HEK293T (cell line): ENCODE results near the gene CAMK2D.

Source experiments
- CTCF ChIA-PET: fragments of 350-600 bp; formaldehyde crosslinking; extraction: SDS; loops from one replicate; lab custom pipeline; 2021; ENCODE audit warnings: antibody characterized with exemption, inconsistent platforms; lab: Yijun Ruan, JAX
- POLR2A ChIA-PET: fragments of 350-600 bp; formaldehyde crosslinking; extraction: SDS; loops from one replicate; lab custom pipeline; 2020; ENCODE audit warnings: antibody characterized with exemption, inconsistent platforms; lab: Yijun Ruan, JAX
- DNase-seq: peaks from one replicate; pipeline ENCODE4 v3.0.0; 2012; ENCODE audit warnings: mixed read lengths; ENCODE audit errors: extremely low spot score
- ARNT ChIP-seq: fragments of 450-650 bp; IDR thresholded peaks from 2 replicates; pipeline ENCODE4 v1.6.1; 2017; ENCODE audit warnings: mild to moderate bottlenecking
- BHLHE40 ChIP-seq: fragments of 450-650 bp; IDR thresholded peaks from 2 replicates; pipeline ENCODE4 v1.6.1; 2016; ENCODE audit warnings: mild to moderate bottlenecking, moderate library complexity, borderline replicate concordance
- CTBP1 ChIP-seq: fragments of 450-650 bp; IDR thresholded peaks from 2 replicates; pipeline ENCODE4 v1.6.1; 2016; ENCODE audit warnings: borderline replicate concordance
- ELF4 ChIP-seq: fragments of 450-650 bp; IDR thresholded peaks from 2 replicates; pipeline ENCODE4 v1.6.1; 2017; ENCODE audit warnings: antibody characterized with exemption
- FOXA1 ChIP-seq: fragments of 450-650 bp; IDR thresholded peaks from 2 replicates; pipeline ENCODE4 v1.6.1; 2016; ENCODE audit warnings: mild to moderate bottlenecking
- FOXK2 ChIP-seq: fragments of 450-650 bp; IDR thresholded peaks from 2 replicates; pipeline ENCODE4 v1.6.1; 2016; ENCODE audit warnings: mild to moderate bottlenecking
- FOXM1 ChIP-seq: fragments of 450-650 bp; IDR thresholded peaks from 2 replicates; pipeline ENCODE4 v1.6.1; 2017; ENCODE audit warnings: mild to moderate bottlenecking, borderline replicate concordance
- HDGF ChIP-seq: fragments of 450-650 bp; IDR thresholded peaks from 2 replicates; pipeline ENCODE4 v1.6.1; 2017; ENCODE audit warnings: antibody characterized with exemption, borderline replicate concordance
- L3MBTL2 ChIP-seq: fragments of 450-650 bp; conservative IDR thresholded peaks from 2 replicates; pipeline ENCODE4 v1.6.1; 2016; ENCODE audit warnings: mild to moderate bottlenecking
- LEF1 ChIP-seq: fragments of 450-650 bp; IDR thresholded peaks from 2 replicates; pipeline ENCODE4 v1.6.1; 2017; ENCODE audit warnings: mild to moderate bottlenecking, borderline replicate concordance
- NFRKB ChIP-seq: fragments of 450-650 bp; IDR thresholded peaks from 2 replicates; pipeline ENCODE4 v1.6.1; 2016; ENCODE audit warnings: mild to moderate bottlenecking, moderate library complexity
- PKNOX1 ChIP-seq: fragments of 450-650 bp; IDR thresholded peaks from 2 replicates; pipeline ENCODE4 v1.6.1; 2016
- SP1 ChIP-seq: fragments of 450-650 bp; IDR thresholded peaks from 2 replicates; pipeline ENCODE4 v1.6.1; 2017
- SUZ12 ChIP-seq: fragments of 450-650 bp; IDR thresholded peaks from 2 replicates; pipeline ENCODE4 v1.6.1; 2016; ENCODE audit warnings: mild to moderate bottlenecking
- TARDBP ChIP-seq: fragments of 450-650 bp; IDR thresholded peaks from 2 replicates; pipeline ENCODE4 v1.6.1; 2016
- ZNF384 ChIP-seq: fragments of 450-650 bp; IDR thresholded peaks from 2 replicates; pipeline ENCODE4 v1.6.1; 2016

The CAMK2D gene

DNA sequence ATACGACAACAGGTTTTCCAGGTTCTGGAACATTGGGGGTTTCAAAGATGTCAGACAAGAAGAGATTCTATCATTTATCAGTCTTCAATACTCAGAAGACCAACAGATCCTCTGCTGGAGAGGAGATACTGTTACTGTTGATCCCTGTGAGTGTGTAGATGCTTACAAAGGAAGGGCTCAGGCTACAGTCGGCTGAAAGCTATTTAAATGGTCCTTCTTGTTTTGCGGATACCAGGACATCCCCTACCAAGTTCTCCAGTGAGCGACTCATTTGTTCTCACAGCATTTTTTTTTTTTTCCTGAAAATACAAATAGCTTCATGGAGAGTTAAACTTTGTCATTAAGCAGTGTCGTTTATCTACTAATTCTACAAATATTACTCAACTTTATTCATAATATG lies 201.6 kb downstream of the CAMK2D start:
- POLR2A ChIA-PET: no interaction called here
- TF ChIP-seq HDGF (no peak), FOXK2 (no peak), LEF1 (no peak), L3MBTL2 (no peak), ZNF384 (no peak), BHLHE40 (no peak), ELF4 (no peak), FOXA1 (no peak), PKNOX1 (no peak), TARDBP (no peak), SP1 (no peak), CTBP1 (no peak), SUZ12 (no peak), FOXM1 (no peak), ARNT (no peak), NFRKB (no peak)
- CTCF ChIA-PET: no interaction called here
- DNase-seq: no peak

GRCh38 chr4:113556382-113557134 lies 205.0 kb downstream of the CAMK2D start:
- ChIA-PET CTCF (no interaction called here), POLR2A (interaction anchor here (0.6 kb wide), 1 partner anchor 305 kb away, joined by 3 read pairs; no protein-coding TSS in a partner anchor)
- no peak for DNase-seq
- TF ChIP-seq FOXM1: no peak
- TF ChIP-seq ZNF384: no peak
- no peak for TF ChIP-seq SP1
- no peak for TF ChIP-seq NFRKB
- no peak for TF ChIP-seq ARNT
- TF ChIP-seq LEF1: no peak
- TF ChIP-seq FOXA1: no peak

- no peak for DNase-seq
- ChIA-PET CTCF (no interaction called here), POLR2A (no interaction called here)
- TF ChIP-seq BHLHE40: no peak
- no peak for TF ChIP-seq SP1
- no peak for TF ChIP-seq FOXM1
- TF ChIP-seq L3MBTL2: no peak
- no peak for TF ChIP-seq CTBP1
- no peak for TF ChIP-seq PKNOX1
- no peak for TF ChIP-seq ARNT
- TF ChIP-seq ZNF384: no peak
- TF ChIP-seq NFRKB: no peak
- TF ChIP-seq ELF4: no peak
- TF ChIP-seq SUZ12: no peak
- no peak for TF ChIP-seq LEF1
- TF ChIP-seq TARDBP: no peak
- TF ChIP-seq FOXA1: no peak
- TF ChIP-seq HDGF: no peak
These were observed 205.7 kb downstream of the CAMK2D start for GRCh38 chr4:113555868-113556267.

- no peak for TF ChIP-seq L3MBTL2
- no peak for TF ChIP-seq ARNT
- no peak for TF ChIP-seq BHLHE40
- no peak for TF ChIP-seq HDGF
- TF ChIP-seq SP1: no peak
- ChIA-PET CTCF (interaction anchor here (0.6 kb wide), 1 partner anchor 12 kb away, joined by 5 read pairs; no protein-coding TSS in a partner anchor), POLR2A (no interaction called here)
- DNase-seq: no peak
These were observed 208.5 kb downstream of the CAMK2D start for GRCh38 chr4:113553082-113553481.

- DNase-seq: no peak
- TF ChIP-seq FOXM1 (no peak), CTBP1 (no peak), ELF4 (no peak), TARDBP (no peak), ZNF384 (no peak), FOXA1 (no peak), LEF1 (no peak), SP1 (no peak), ARNT (no peak), NFRKB (no peak), PKNOX1 (no peak), FOXK2 (no peak), BHLHE40 (no peak)
- ChIA-PET CTCF (no interaction called here), POLR2A (no interaction called here)
These were observed 211.0 kb downstream of the CAMK2D start for GRCh38 chr4:113550510-113550909.

DNA sequence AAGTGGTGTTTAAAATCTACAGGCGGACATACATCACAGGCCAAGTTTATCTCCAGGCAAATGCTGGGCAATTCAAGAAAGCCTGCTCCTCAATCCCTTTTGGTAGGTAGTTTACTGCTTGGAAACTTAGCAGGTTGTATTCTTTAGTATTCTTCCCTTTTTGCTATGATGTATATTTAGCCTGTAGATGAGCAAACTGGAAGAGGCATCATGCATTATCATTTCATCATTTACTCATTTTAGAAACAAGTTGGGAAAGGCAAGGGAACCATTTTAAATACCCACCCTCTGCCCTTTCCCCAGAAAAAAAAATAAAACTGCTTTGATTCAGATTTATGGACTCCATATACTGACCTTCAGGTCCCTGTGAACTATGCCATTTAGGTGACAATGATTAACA lies 213.2 kb downstream of the CAMK2D start:
- ChIA-PET POLR2A (interaction anchor here (1.7 kb wide), 1 partner anchor 212 kb away, joined by 8 read pairs; no protein-coding TSS in a partner anchor), CTCF (interaction anchor here (0.5 to 1.3 kb wide), 9 partner anchors 13 to 352 kb away, joined by 3 to 8 read pairs (median 3); no protein-coding TSS in a partner anchor)
- no peak for DNase-seq
- TF ChIP-seq FOXK2: no peak
- no peak for TF ChIP-seq FOXM1
- TF ChIP-seq LEF1: no peak
- TF ChIP-seq HDGF: no peak
- TF ChIP-seq NFRKB: no peak
- TF ChIP-seq SUZ12: no peak
- no peak for TF ChIP-seq PKNOX1
- TF ChIP-seq SP1: no peak
- TF ChIP-seq TARDBP: no peak
- TF ChIP-seq ZNF384: no peak
- no peak for TF ChIP-seq FOXA1
- TF ChIP-seq BHLHE40: no peak
- no peak for TF ChIP-seq CTBP1
- TF ChIP-seq ELF4: no peak
- TF ChIP-seq ARNT: no peak
- no peak for TF ChIP-seq L3MBTL2
